GM18498 (cell line): Measurements from ENCODE around the gene CHN2.
"Not testable (repeated sequence)": the region's sequence is repeated elsewhere in the genome, so short reads cannot be mapped to it uniquely, and the experiment has no call there.

Source experiments
- ATAC-seq: cut with Tn5 transposase; IDR thresholded peaks from one replicate; pipeline ENCODE4 v1.9.1; 2021; ENCODE audit warnings: mild to moderate bottlenecking, moderate library complexity; ENCODE audit not compliant: unreplicated experiment

CHN2 gene

DNA sequence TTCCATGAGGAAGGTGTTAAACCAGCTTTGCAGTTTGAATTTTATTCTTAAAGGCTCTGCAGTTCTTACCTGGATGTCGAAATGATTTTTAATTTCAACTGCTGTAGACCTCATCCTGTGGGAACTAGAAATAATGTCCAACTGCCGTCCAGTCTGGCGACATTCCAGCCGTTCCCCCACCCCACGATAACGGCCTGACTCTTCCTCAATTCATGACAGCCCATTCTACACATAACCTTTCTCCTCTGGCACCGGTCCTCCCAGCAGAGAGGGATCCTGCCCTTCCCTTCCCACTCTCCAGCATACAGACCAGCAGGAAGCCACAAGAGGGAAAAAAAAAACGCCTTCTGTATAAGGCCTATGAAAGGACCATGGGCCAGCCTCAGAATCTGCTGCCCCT lies 317.3 kb downstream of the CHN2 start:
- ATAC-seq: no peak

DNA sequence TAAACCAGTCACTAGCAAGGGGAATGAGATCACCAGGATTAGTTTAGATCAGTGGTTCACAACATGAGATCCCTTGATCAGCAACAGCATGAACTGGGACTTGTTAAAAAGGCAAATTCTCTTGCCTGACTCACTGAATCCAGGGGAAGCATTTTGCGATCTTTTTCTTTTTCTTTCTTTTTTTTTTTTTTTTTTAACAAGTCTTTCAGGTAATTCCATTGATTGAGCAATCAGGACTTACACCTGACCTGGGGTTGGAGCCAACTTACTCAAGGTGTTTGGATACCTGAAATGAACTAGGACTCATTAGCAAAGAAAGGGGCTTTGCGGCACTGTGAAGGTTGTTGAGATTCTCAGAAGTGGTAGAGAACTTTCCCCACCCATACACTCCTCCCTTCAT lies 321.9 kb downstream of the CHN2 start:
- ATAC-seq: no peak

DNA sequence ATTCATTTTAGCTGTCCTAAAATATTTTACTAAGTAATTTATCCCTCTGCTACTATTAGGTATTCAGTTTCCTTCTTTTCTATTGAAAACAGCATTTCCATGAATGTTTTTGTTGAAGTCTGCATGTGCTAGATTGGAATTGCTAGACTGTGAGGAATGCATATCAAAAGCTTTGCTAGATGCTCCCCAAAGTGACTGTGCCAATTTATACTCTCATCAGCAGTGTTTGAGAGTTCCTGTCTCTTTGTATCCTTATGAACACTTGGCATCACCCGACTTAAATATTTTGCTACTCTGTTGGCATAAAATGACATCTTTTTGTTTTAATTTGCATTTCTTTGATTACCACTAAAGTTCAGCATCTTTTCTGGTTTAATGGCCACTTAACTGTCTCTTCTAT lies 324.0 kb downstream of the CHN2 start:
- ATAC-seq: no peak

DNA sequence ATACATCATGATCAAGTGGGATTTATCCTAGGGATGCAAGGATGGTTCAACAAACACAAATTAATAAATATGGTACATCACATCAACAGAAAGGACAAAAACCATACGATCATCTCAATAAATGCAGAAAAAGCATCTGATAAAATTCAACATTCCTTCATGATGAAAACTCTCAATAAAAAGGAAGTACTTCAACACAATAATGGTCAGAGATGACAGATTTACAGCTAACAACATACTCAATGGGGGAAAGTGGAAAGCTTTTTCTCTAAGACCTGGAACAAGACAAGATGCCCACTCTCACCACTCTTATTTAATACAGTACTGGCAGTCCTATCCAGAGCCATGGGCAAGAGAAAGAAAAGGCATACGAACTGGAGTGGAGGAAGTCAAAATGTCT lies 329.2 kb downstream of the CHN2 start:
- no peak for ATAC-seq

DNA sequence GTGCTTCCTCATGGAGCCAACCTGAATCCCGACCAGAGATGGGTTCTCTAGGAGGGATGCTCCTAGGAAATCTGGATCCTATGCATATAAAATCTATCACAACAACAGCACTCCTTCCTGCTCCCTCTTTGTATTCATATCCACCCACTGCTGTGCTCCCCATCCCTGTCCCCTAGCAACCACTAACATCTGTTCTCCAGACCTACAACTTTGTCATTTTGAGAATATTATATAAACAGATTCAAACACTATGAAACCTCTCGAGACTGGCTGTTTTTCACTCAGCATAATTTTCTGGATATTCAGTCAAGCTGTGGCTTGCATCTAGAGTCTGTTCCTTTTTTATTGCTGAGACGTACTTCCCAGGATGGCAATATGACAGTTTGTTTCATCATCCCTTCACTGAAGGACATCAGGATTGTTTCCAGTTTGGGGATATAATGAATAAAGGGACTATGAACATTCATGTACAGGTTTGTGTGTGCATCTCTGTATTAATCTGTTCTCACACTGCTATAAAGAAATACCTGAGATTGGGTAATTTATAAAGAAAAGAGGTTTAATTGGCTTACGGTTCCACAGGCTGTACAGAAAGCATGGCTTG lies 333.0 kb downstream of the CHN2 start:
- no peak for ATAC-seq

DNA sequence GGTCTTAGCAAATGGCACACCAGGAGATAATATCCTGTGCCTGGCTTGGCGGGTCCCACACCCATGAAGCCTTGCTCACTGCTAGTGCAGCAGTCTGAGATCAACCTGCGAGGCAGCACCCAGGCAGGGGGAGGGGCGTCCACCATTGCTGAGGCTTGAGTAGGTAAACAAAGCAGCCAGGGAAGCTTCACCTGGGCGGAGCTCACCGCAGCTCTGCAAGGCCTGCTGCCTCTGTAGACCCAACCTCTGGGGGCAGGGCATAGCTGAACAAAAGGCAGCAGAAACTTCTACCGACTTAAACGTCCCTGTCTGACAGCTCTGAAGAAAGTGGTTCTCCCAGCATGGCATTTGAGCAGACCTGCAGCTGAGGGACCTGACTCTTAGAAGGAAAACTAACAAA lies 334.0 kb downstream of the CHN2 start:
- ATAC-seq: not testable (repeated sequence)
